Upper lobe of left lung (tissue), 6 donors: ENCODE results near the gene POLR2M. TPM values are rescaled to one million over a fixed set of nuclear protein-coding genes. Genes with fewer than 3 reads are reported as not detected.

Experiments used
- ATAC-seq, 2 donors: fragments of 200-7000 bp; cut with Tn5 transposase; one replicate each; pipeline ENCODE4 v1.9.1; 2022; ENCODE audit warnings: mild to moderate bottlenecking in 2 of 2, moderate library complexity in 2 of 2; ENCODE audit not compliant: low FRiP score in 2 of 2
- DNase-seq, 2 donors: peaks; one replicate each; pipeline ENCODE4 v3.0.0-alpha.2; 2019 to 2020
- H3K27ac ChIP-seq, 4 donors: fragments of 200-600 bp; sonication (generic); one replicate each; pipeline ENCODE4 v1.5.1; 2016 to 2019
- H3K27me3 ChIP-seq, 4 donors: fragments of 200-600 bp; sonication (generic); one replicate each; pipeline ENCODE4 v1.5.1; 2017 to 2019
- H3K36me3 ChIP-seq, 4 donors: fragments of 200-600 bp; sonication (generic); one replicate each; pipeline ENCODE4 v1.5.1; 2016 to 2019
- H3K4me1 ChIP-seq, 4 donors: fragments of 200-600 bp; sonication (generic); one replicate each; pipeline ENCODE4 v1.5.1; 2018 to 2019
- H3K4me3 ChIP-seq, 4 donors: fragments of 200-600 bp; sonication (generic); one replicate each; pipeline ENCODE4 v1.5.1; 2017 to 2019; ENCODE audit warnings: mild to moderate bottlenecking in 2 of 4, moderate library complexity in 1 of 4
- H3K9me3 ChIP-seq, 4 donors: fragments of 200-600 bp; sonication (generic); one replicate each; pipeline ENCODE4 v1.5.1; 2018 to 2019
- CTCF ChIP-seq, 6 experiments: fragments of 450-650 bp in 4 of 6; fragments of 200-600 bp in 2 of 6; sonication (generic) in 2 of 6; IDR thresholded peaks; one replicate each; pipeline ENCODE4 v1.5.1; 2016 to 2019; ENCODE audit warnings: antibody characterized with exemption in 6 of 6
- EP300 ChIP-seq, 4 donors: sonication (generic); formaldehyde crosslinking; IDR thresholded peaks; one replicate each; pipeline ENCODE4 v1.5.1; 2017; ENCODE audit warnings: antibody characterized with exemption in 4 of 4, control low read depth in 2 of 4
- POLR2A ChIP-seq, 4 donors: fragments of 450-650 bp; IDR thresholded peaks; one replicate each; pipeline ENCODE4 v1.5.1; 2016 to 2017; ENCODE audit warnings: antibody characterized with exemption in 4 of 4, mild to moderate bottlenecking in 2 of 4
- POLR2AphosphoS5 ChIP-seq, 2 donors: sonication (generic); formaldehyde crosslinking; IDR thresholded peaks; one replicate each; pipeline ENCODE4 v1.5.1; 2017; ENCODE audit warnings: antibody characterized with exemption in 2 of 2
- WGBS, 2 donors: methylation state at CpG; one replicate each; pipeline ENCODE4 v1.1.5; 2017 to 2018; 5-methylcytosine and 5-hydroxymethylcytosine counted together
- total RNA-seq, 6 donors: library from RNA; depleted of rRNA in 4 of 6; stranded (reverse); fragments of >200 nt in 4 of 6; gene quantifications; one replicate each; pipeline versions ENCODE4 v1.1.0 to v1.2.1, GENCODE V29; 2016 to 2021
- donor health status: DM: no; HTN: no; CAD: no; lungs with moderate emphysema.
- donor health status: DM: no; HTN: yes; CAD: no; lungs with severe emphysema.

The POLR2M gene
- total RNA-seq, 6 donors from 2014 or later: 40.2 to 553 (median 73.4) TPM

- ATAC-seq (no peak), DNase-seq (no peak)
- Histone ChIP-seq H3K27me3 (no peaks in the 10 kb centered on the region), H3K36me3 (no peaks in the 10 kb centered on the region), H3K27ac (no peak overlapping the region), H3K4me1 (no peaks in the 10 kb centered on the region), H3K4me3 (no peak overlapping the region), H3K9me3 (no peaks in the 10 kb centered on the region)
- WGBS, 2 donors: 91 to 98% methylated on average over 6 of the region's 6 CpGs
- TF ChIP-seq CTCF (IDR thresholded peaks at IDR 0.05) (no peak), POLR2A (IDR thresholded peaks at IDR 0.05) (no peak), POLR2AphosphoS5 (IDR thresholded peaks at IDR 0.05) (no peak), EP300 (IDR thresholded peaks at IDR 0.05) (no peak)
Measured at GRCh38 chr15:57727031-57727430, 20.5 kb downstream of the POLR2M start.

GRCh38 chr15:57728436-57728835 is 21.9 kb downstream of the POLR2M start:
- DNase-seq: no peak
- H3K4me3 ChIP-seq: no peak overlapping the region
- H3K36me3 ChIP-seq: no peaks in the 10 kb centered on the region
- ATAC-seq: no peak
- TF ChIP-seq POLR2AphosphoS5 (IDR thresholded peaks at IDR 0.05): no peak
- no peak for TF ChIP-seq POLR2A (IDR thresholded peaks at IDR 0.05)
- TF ChIP-seq CTCF (IDR thresholded peaks at IDR 0.05): no peak
- TF ChIP-seq EP300 (IDR thresholded peaks at IDR 0.05): no peak
- H3K27me3 ChIP-seq: no peaks in the 10 kb centered on the region
- H3K4me1 ChIP-seq: peaks cover 4 to 5% (median 4%) of the 10 kb centered on the region in 4 donors
- 95 to 98% methylated on average over 6 to 8 of the region's 8 CpGs for WGBS, 2 donors
- no peaks in the 10 kb centered on the region for H3K9me3 ChIP-seq
- no peak overlapping the region for H3K27ac ChIP-seq

GRCh38 chr15:57730876-57731275 is 24.4 kb downstream of the POLR2M start:
- ATAC-seq: no peak
- no peaks in the 10 kb centered on the region for H3K9me3 ChIP-seq
- no peak for TF ChIP-seq POLR2AphosphoS5 (IDR thresholded peaks at IDR 0.05)
- no peak for TF ChIP-seq EP300 (IDR thresholded peaks at IDR 0.05)
- no peak for TF ChIP-seq POLR2A (IDR thresholded peaks at IDR 0.05)
- no peak for TF ChIP-seq CTCF (IDR thresholded peaks at IDR 0.05)
- H3K36me3 ChIP-seq: no peaks in the 10 kb centered on the region
- 82 to 83% methylated on average over 5 of the region's 5 CpGs for WGBS, 2 donors
- no peaks in the 10 kb centered on the region for H3K27me3 ChIP-seq
- no peak overlapping the region for H3K27ac ChIP-seq
- DNase-seq: no peak
- H3K4me1 ChIP-seq: peaks cover 4 to 5% (median 4%) of the 10 kb centered on the region in 4 donors
- no peak overlapping the region for H3K4me3 ChIP-seq

- no peak for ATAC-seq
- H3K4me3 ChIP-seq: no peak overlapping the region
- DNase-seq: no peak
- no peaks in the 10 kb centered on the region for H3K27me3 ChIP-seq
- H3K36me3 ChIP-seq: no peaks in the 10 kb centered on the region
- 64 to 79% methylated on average over 6 of the region's 6 CpGs for WGBS, 2 donors
- peaks cover 4 to 5% (median 4%) of the 10 kb centered on the region in 4 donors for H3K4me1 ChIP-seq
- TF ChIP-seq POLR2A (IDR thresholded peaks at IDR 0.05) (no peak), EP300 (IDR thresholded peaks at IDR 0.05) (no peak), CTCF (IDR thresholded peaks at IDR 0.05) (no peak), POLR2AphosphoS5 (IDR thresholded peaks at IDR 0.05) (no peak)
- H3K9me3 ChIP-seq: no peaks in the 10 kb centered on the region
- no peak overlapping the region for H3K27ac ChIP-seq
Measured at GRCh38 chr15:57731530-57732103, 25.1 kb downstream of the POLR2M start.
